SKM-1 (cell line): ENCODE measurements around the gene OBI1.
A peak's percentile ranks its signal among the peaks of the same experiment; 100 is the strongest.

ENCODE experiments used
- DNase-seq: peaks from one replicate; lab custom pipeline; 2025; ENCODE audit not compliant: unreplicated experiment; lab: John Stamatoyannopoulos, UW

OBI1 gene

GRCh38 chr13:78604782-78605611 is 54.0 kb downstream of the OBI1 start:
- no peak for DNase-seq

- no peak for DNase-seq
Measured at GRCh38 chr13:78603240-78603957, 55.6 kb downstream of the OBI1 start, which contains the start of gene POU4F1. TSS of gene POU4F1 (minus strand) at chr13:78603552. CDS start at chr13:78603326, 226 bp downstream.

GRCh38 chr13:78602561-78603239 is 56.3 kb downstream of the OBI1 start:
- no peak for DNase-seq

- DNase-seq, result no peak
Measured at GRCh38 chr13:78601874-78602560, 56.9 kb downstream of the OBI1 start.

GRCh38 chr13:78601124-78601873 is 57.7 kb downstream of the OBI1 start:
- no peak for DNase-seq

- no peak for DNase-seq
Measured at GRCh38 chr13:78600280-78600883, 58.6 kb downstream of the OBI1 start.

- peak; percentile 10 for DNase-seq
Measured at GRCh38 chr13:78599645-78600279, 59.2 kb downstream of the OBI1 start.

- no peak for DNase-seq
Measured at GRCh38 chr13:78598966-78599644, 59.9 kb downstream of the OBI1 start.

- no peak for DNase-seq
Measured at GRCh38 chr13:78598116-78598781, 60.7 kb downstream of the OBI1 start.

GRCh38 chr13:78597602-78597932 is 61.4 kb downstream of the OBI1 start:
- no peak for DNase-seq

GRCh38 chr13:78596736-78597601 is 62.0 kb downstream of the OBI1 start:
- DNase-seq, result no peak

GRCh38 chr13:78596399-78596735 is 62.6 kb downstream of the OBI1 start:
- DNase-seq, result no peak

GRCh38 chr13:78595495-78596398 is 63.2 kb downstream of the OBI1 start:
- no peak for DNase-seq

GRCh38 chr13:78594456-78594975 is 64.4 kb downstream of the OBI1 start:
- no peak for DNase-seq

- DNase-seq, result no peak
Measured at GRCh38 chr13:78593652-78594455, 65.1 kb downstream of the OBI1 start.

- DNase-seq, result no peak
Measured at GRCh38 chr13:78593129-78593528, 65.8 kb downstream of the OBI1 start.
